HCT116 (cell line): ENCODE measurements around the gene CDC42BPB. TPM values are rescaled to one million over a fixed set of nuclear protein-coding genes. Genes with fewer than 3 reads are reported as not detected.

ENCODE experiments used
- ATAC-seq: fragments of 200-7000 bp; cut with Tn5 transposase; 2 replicates; pipeline ENCODE4 v1.9.1; 2020; ENCODE audit warnings: mild to moderate bottlenecking, moderate library complexity
- BruUV-seq: library from RNA; stranded (reverse); fragments of 400-500 nt; replicated peaks from 2 replicates; lab custom pipeline; 2021; lab: Mats Ljungman, UMichigan
- CTCF ChIA-PET: fragments of 300-600 bp; sonication (Branson Sonifier 250); formaldehyde crosslinking; loops from one replicate; lab custom pipeline; 2021; ENCODE audit warnings: antibody characterized with exemption; lab: Charles Lee
- POLR2A ChIA-PET: fragments of 300-600, 350-600 bp; sonication (Branson Sonifier 250); formaldehyde crosslinking; loops from one replicate; lab custom pipeline; 2021; ENCODE audit warnings: antibody characterized with exemption; lab: Charles Lee
- RAD21 ChIA-PET, 2 experiments: fragments of 300-600 bp; sonication (Branson Sonifier 250); formaldehyde crosslinking; loops; one replicate each; lab custom pipeline; 2023; ENCODE audit warnings: low total read pairs in 2 of 2; ENCODE audit not compliant: uncharacterized antibody in 2 of 2, unreplicated experiment in 2 of 2, low non-redundant PET in 1 of 2; lab: Charles Lee
- DNase-seq: peaks from one replicate; pipeline ENCODE4 v3.0.0-alpha.2; 2010; ENCODE audit warnings: low read depth, low spot score
- H2AFZ ChIP-seq: fragments of 200-600 bp; shearing (Covaris generic), sonication (generic); 2 replicates; pipeline ENCODE4 v1.6.1; 2017; ENCODE audit warnings: low read depth, mixed run types, mixed read lengths, antibody characterized with exemption, low read length; ENCODE audit not compliant: poor library complexity, severe bottlenecking
- H3K27ac ChIP-seq: 2 replicates; pipeline ENCODE4 v1.5.1; 2012; ENCODE audit warnings: low read depth, low read length
- H3K27me3 ChIP-seq: fragments of 200-600 bp; sonication (generic); 2 replicates; pipeline ENCODE4 v1.6.1; 2016; ENCODE audit warnings: mixed run types, low read length, mixed read lengths; ENCODE audit not compliant: insufficient read depth
- H3K36me3 ChIP-seq, 2 experiments: fragments of 200-500 bp in 1 of 2; fragments of 200-600 bp in 1 of 2; sonication (Bioruptor generic) in 1 of 2; sonication (generic) in 1 of 2; 2 replicates each; pipeline versions ENCODE4 v1.5.1 to v1.6.1; 2014 to 2016; ENCODE audit warnings: low read length in 2 of 2, inconsistent platforms in 1 of 2, mixed read lengths in 1 of 2, mixed run types in 1 of 2; ENCODE audit not compliant: insufficient read depth in 2 of 2, control insufficient read depth in 1 of 2
- H3K4me1 ChIP-seq, 2 experiments: fragments of 200-600 bp in 1 of 2; sonication (generic) in 1 of 2; 2 replicates each; pipeline versions ENCODE4 v1.5.1 to v1.6.1; 2012 to 2017; ENCODE audit warnings: low read length in 2 of 2, inconsistent platforms in 1 of 2, mild to moderate bottlenecking in 1 of 2, mixed read lengths in 1 of 2, mixed run types in 1 of 2, moderate library complexity in 1 of 2; ENCODE audit not compliant: insufficient read depth in 2 of 2, control insufficient read depth in 1 of 2
- H3K4me2 ChIP-seq: fragments of 200-600 bp; sonication (generic); 2 replicates; pipeline ENCODE4 v1.6.1; 2017; ENCODE audit warnings: mixed run types, low read length, mixed read lengths
- H3K4me3 ChIP-seq, 2 experiments: fragments of 200-600 bp in 1 of 2; sonication (generic) in 1 of 2; replicated peaks in 1 of 2; 2 replicates each; pipeline ENCODE4 v1.5.1; 2011 to 2016; ENCODE audit warnings: low read length in 2 of 2, control low read depth in 1 of 2, low read depth in 1 of 2, mild to moderate bottlenecking in 1 of 2, mixed read lengths in 1 of 2, mixed run types in 1 of 2
- H3K79me2 ChIP-seq: fragments of 200-600 bp; sonication (generic); 2 replicates; pipeline ENCODE4 v1.6.1; 2017; ENCODE audit warnings: mild to moderate bottlenecking, mixed run types, low read length, moderate library complexity, mixed read lengths; ENCODE audit not compliant: insufficient read depth
- H3K9ac ChIP-seq: fragments of 200-600 bp; sonication (generic); 2 replicates; pipeline ENCODE4 v1.6.1; 2016; ENCODE audit warnings: low read length, mixed read lengths
- H3K9me2 ChIP-seq: fragments of 200-600 bp; sonication (generic), shearing (Covaris generic); 2 replicates; pipeline ENCODE4 v1.6.1; 2017; ENCODE audit warnings: mixed run types, mild to moderate bottlenecking, moderate library complexity; ENCODE audit not compliant: insufficient read depth
- H3K9me3 ChIP-seq, 2 experiments: fragments of 200-500 bp in 1 of 2; fragments of 200-600 bp in 1 of 2; sonication (Bioruptor generic) in 1 of 2; sonication (generic) in 1 of 2; 2 replicates each; pipeline ENCODE4 v1.6.1; 2014 to 2017; ENCODE audit warnings: low read length in 2 of 2, mixed read lengths in 2 of 2, inconsistent platforms in 1 of 2, low read depth in 1 of 2, mild to moderate bottlenecking in 1 of 2, mixed run types in 1 of 2, moderate library complexity in 1 of 2; ENCODE audit not compliant: control insufficient read depth in 1 of 2, insufficient read depth in 1 of 2
- H4K20me1 ChIP-seq: fragments of 200-600 bp; sonication (generic), shearing (Covaris generic); 2 replicates; pipeline ENCODE4 v1.6.1; 2017; ENCODE audit warnings: mixed run types, mild to moderate bottlenecking, moderate library complexity; ENCODE audit not compliant: insufficient read depth
- CBX3 ChIP-seq: IDR thresholded peaks from 2 replicates; pipeline ENCODE4 v1.6.1; 2012; ENCODE audit warnings: low read depth
- CEBPB ChIP-seq: IDR thresholded peaks from 2 replicates; pipeline ENCODE4 v1.6.1; 2012; ENCODE audit warnings: low read depth
- CTCF ChIP-seq, 3 experiments: fragments of 200-600 bp in 1 of 3; sonication (generic) in 1 of 3; IDR thresholded peaks in 2 of 3; conservative IDR thresholded peaks in 1 of 3; 2 replicates each; pipeline ENCODE4 v1.5.1; 2012 to 2017; ENCODE audit warnings: low read depth in 2 of 3, low read length in 2 of 3, antibody characterized with exemption in 1 of 3, borderline replicate concordance in 1 of 3, control low read depth in 1 of 3, mild to moderate bottlenecking in 1 of 3, mixed read lengths in 1 of 3, mixed run types in 1 of 3, moderate library complexity in 1 of 3; ENCODE audit not compliant: insufficient read depth in 1 of 3
- EGR1 ChIP-seq: IDR thresholded peaks from 2 replicates; pipeline ENCODE4 v1.6.1; 2012; ENCODE audit warnings: low read depth
- EZH2phosphoT487 ChIP-seq: fragments of 200-600 bp; IDR thresholded peaks from 2 replicates; pipeline ENCODE4 v1.6.1; 2018; ENCODE audit warnings: antibody characterized with exemption, borderline replicate concordance
- FOSL1 ChIP-seq: IDR thresholded peaks from 2 replicates; pipeline ENCODE4 v1.6.1; 2012; ENCODE audit warnings: low read depth
- JUND ChIP-seq: IDR thresholded peaks from 2 replicates; pipeline ENCODE4 v1.6.1; 2012
- MAX ChIP-seq: IDR thresholded peaks from 2 replicates; pipeline ENCODE4 v1.6.1; 2012
- POLR2A ChIP-seq: IDR thresholded peaks from 2 replicates; pipeline ENCODE4 v1.7.0; 2011; ENCODE audit warnings: borderline replicate concordance; ENCODE audit not compliant: insufficient read depth, insufficient read length; ENCODE audit errors: extremely low read depth
- POLR2AphosphoS5 ChIP-seq: IDR thresholded peaks from 2 replicates; pipeline ENCODE4 v1.6.1; 2011; ENCODE audit warnings: mild to moderate bottlenecking, low read depth, low read length, moderate library complexity
- RAD21 ChIP-seq: IDR thresholded peaks from 2 replicates; pipeline ENCODE4 v1.6.1; 2012; ENCODE audit warnings: low read depth, mild to moderate bottlenecking
- SIN3A ChIP-seq: IDR thresholded peaks from 2 replicates; pipeline ENCODE4 v1.6.1; 2012; ENCODE audit warnings: low read depth
- SP1 ChIP-seq: IDR thresholded peaks from 2 replicates; pipeline ENCODE4 v1.6.1; 2012; ENCODE audit warnings: low read depth
- SRF ChIP-seq: IDR thresholded peaks from 2 replicates; pipeline ENCODE4 v1.6.1; 2012; ENCODE audit warnings: low read depth
- ZFX ChIP-seq: fragments of 450-650 bp; IDR thresholded peaks from 2 replicates; pipeline ENCODE4 v1.6.1; 2017
- ZNF274 ChIP-seq: fragments of 200-500 bp; sonication (Bioruptor generic); IDR thresholded peaks from 2 replicates; pipeline ENCODE4 v1.6.1; 2014; ENCODE audit warnings: mild to moderate bottlenecking, low read depth, low read length, inconsistent platforms
- intact Hi-C: fragments of 100-400 bp; cut with micrococcal nuclease; formaldehyde crosslinking; loops from 2 replicates; pipeline ENCODE4 v1.10.0; 2022
- total RNA-seq: library from RNA; stranded (reverse); gene quantifications from one replicate; pipeline ENCODE4 v1.2.1, GENCODE V29; 2021; ENCODE audit not compliant: unreplicated experiment
- TF ChIP-seq, protein P1 (sequence below): IDR thresholded peaks from 2 replicates; pipeline ENCODE4 v1.6.1; 2012; ENCODE audit warnings: low read depth
- TF ChIP-seq, protein P2 (sequence below): IDR thresholded peaks from 2 replicates; pipeline ENCODE4 v1.6.1; 2011; ENCODE audit warnings: mild to moderate bottlenecking, low read length, moderate library complexity; ENCODE audit not compliant: insufficient replicate concordance; ENCODE audit errors: extremely low read depth

CDC42BPB gene
- total RNA-seq, 1 experiment from 2014 or later, result 85.6 TPM

DNA sequence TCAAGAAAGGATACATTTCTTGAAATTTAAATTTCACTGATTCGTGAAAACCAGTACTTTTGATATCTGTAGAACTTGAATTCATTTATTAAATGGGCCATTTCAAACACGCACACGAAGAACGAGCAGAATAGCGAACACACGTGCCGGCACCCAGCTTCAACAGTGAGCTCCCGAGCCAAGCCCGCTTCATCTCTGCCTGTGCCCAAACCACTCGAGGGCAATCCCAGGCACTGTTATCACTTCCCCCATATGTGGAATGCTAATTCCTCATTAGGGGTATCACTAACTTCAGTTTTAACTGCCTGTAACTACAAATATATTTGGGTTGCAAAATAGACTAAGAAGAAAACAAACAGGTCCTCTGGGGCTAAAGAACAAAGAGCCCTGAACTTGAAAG lies 86.9 kb downstream of the CDC42BPB start:
- H3K4me3 ChIP-seq, result no peak overlapping the region
- no peak for TF ChIP-seq CEBPB
- TF ChIP-seq EZH2phosphoT487, result no peak
- TF ChIP-seq ZNF274, result no peak
- no peak for TF ChIP-seq POLR2AphosphoS5
- no peak for TF ChIP-seq POLR2A
- TF ChIP-seq EGR1, result no peak
- TF ChIP-seq SP1, result no peak
- TF ChIP-seq SIN3A, result no peak
- no peak for TF ChIP-seq FOSL1
- TF ChIP-seq SRF, result no peak
- TF ChIP-seq, protein P1, sequence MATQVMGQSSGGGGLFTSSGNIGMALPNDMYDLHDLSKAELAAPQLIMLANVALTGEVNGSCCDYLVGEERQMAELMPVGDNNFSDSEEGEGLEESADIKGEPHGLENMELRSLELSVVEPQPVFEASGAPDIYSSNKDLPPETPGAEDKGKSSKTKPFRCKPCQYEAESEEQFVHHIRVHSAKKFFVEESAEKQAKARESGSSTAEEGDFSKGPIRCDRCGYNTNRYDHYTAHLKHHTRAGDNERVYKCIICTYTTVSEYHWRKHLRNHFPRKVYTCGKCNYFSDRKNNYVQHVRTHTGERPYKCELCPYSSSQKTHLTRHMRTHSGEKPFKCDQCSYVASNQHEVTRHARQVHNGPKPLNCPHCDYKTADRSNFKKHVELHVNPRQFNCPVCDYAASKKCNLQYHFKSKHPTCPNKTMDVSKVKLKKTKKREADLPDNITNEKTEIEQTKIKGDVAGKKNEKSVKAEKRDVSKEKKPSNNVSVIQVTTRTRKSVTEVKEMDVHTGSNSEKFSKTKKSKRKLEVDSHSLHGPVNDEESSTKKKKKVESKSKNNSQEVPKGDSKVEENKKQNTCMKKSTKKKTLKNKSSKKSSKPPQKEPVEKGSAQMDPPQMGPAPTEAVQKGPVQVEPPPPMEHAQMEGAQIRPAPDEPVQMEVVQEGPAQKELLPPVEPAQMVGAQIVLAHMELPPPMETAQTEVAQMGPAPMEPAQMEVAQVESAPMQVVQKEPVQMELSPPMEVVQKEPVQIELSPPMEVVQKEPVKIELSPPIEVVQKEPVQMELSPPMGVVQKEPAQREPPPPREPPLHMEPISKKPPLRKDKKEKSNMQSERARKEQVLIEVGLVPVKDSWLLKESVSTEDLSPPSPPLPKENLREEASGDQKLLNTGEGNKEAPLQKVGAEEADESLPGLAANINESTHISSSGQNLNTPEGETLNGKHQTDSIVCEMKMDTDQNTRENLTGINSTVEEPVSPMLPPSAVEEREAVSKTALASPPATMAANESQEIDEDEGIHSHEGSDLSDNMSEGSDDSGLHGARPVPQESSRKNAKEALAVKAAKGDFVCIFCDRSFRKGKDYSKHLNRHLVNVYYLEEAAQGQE, result no peak
- TF ChIP-seq MAX, result no peak
- TF ChIP-seq JUND, result no peak
- no peak for TF ChIP-seq CBX3
- TF ChIP-seq, protein P2, sequence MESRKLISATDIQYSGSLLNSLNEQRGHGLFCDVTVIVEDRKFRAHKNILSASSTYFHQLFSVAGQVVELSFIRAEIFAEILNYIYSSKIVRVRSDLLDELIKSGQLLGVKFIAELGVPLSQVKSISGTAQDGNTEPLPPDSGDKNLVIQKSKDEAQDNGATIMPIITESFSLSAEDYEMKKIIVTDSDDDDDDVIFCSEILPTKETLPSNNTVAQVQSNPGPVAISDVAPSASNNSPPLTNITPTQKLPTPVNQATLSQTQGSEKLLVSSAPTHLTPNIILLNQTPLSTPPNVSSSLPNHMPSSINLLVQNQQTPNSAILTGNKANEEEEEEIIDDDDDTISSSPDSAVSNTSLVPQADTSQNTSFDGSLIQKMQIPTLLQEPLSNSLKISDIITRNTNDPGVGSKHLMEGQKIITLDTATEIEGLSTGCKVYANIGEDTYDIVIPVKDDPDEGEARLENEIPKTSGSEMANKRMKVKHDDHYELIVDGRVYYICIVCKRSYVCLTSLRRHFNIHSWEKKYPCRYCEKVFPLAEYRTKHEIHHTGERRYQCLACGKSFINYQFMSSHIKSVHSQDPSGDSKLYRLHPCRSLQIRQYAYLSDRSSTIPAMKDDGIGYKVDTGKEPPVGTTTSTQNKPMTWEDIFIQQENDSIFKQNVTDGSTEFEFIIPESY, result no peak
- TF ChIP-seq ZFX, result no peak
- TF ChIP-seq RAD21, result no peak
- TF ChIP-seq CTCF (IDR thresholded peaks at IDR 0.05 in 2 of 3, conservative IDR thresholded peaks at IDR 0.05 in 1 of 3; ENCODE audit: borderline replicate concordance in 1 of 3, insufficient read depth in 1 of 3, low read depth in 2 of 3, low read length in 2 of 3), result no peak
- H3K4me1 ChIP-seq, result no peaks in the 10 kb centered on the region
- H3K4me2 ChIP-seq, result no peak overlapping the region
- no peaks in the 10 kb centered on the region for H3K9me2 ChIP-seq
- no peaks in the 10 kb centered on the region for H3K79me2 ChIP-seq
- H3K27me3 ChIP-seq, result no peaks in the 10 kb centered on the region
- ChIA-PET POLR2A (no interaction called here), CTCF (no interaction called here), RAD21 (no interaction called here)
- no peaks in the 10 kb centered on the region for H3K9me3 ChIP-seq
- intact Hi-C loops, result no loop called here
- no peaks in the 10 kb centered on the region for H4K20me1 ChIP-seq
- H2AFZ ChIP-seq, result no peak overlapping the region
- DNase-seq (no peak), ATAC-seq (no peak)
- H3K9ac ChIP-seq, result no peak overlapping the region
- no peak overlapping the region for H3K27ac ChIP-seq
- no TSS peak for BruUV-seq
- H3K36me3 ChIP-seq, result peaks cover 31 to 39% of the 10 kb centered on the region in 2 experiments
